Measurements from ENCODE around the gene SNU13.
A peak's percentile ranks its signal among the peaks of the same experiment; 100 is the strongest.

SNU13 gene

DNA sequence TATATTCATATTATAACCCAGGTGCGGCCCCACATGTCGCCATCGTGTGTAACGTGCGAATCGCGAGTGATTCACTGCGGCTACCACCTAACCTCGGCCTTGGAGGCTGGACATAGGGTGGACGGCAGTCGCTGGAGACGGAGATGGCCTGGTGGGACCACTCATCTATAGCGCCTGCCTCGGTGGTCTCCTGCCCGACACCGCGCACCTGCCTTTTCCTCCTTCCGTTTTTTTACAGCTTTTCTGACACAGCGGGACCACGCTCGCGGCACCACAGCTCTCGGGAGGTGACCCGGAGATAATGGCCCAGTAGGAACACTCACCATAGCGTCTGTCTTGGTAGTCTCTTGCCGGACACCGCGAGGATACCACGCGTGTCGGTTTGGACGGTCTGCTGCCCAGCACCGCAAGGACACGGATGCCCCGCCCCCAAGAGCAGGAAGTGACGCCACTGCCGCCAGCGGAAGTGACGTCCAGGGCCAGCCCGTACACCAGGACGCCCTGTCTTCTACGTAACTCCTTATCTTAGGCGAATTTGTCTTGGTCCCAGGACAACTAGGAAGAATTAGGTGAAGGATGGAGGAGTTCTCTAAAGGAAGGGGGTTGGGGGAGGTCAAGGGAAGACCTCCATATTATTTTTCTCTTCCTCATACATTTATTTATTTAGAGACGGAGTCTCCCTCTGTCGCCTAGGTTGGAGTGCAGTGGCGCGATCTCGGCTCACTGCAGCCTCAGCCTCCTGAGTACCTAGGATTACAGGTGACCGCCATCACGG is 6.4 kb downstream of the SNU13 start:
- Histone ChIP-seq H3K18ac (ENCODE audit: low read length) (no peak overlapping the region), H3K27me3 (ENCODE audit: insufficient read depth, low read length) (no peaks in the 10 kb centered on the region), H3K9me3 (ENCODE audit: insufficient read depth, low read depth, low read length) (no peaks in the 10 kb centered on the region), H2BK5ac (ENCODE audit: low read depth, low read length, poor library complexity) (no peak overlapping the region), H3K4ac (ENCODE audit: low read depth, low read length) (peak overlapping the region; percentile 7), H3K9ac (ENCODE audit: low read length) (peak overlapping the region; percentile 79), H3K4me1 (ENCODE audit: control insufficient read depth in 1 of 2, insufficient read depth in 2 of 2, low read length in 2 of 2) (no peaks in the 10 kb centered on the region), H3K4me3 (ENCODE audit: low read depth, low read length) (peak overlapping the region; percentile 73), H3K4me2 (ENCODE audit: low read length) (peak overlapping the region; percentile 60), H2BK12ac (ENCODE audit: low read length) (no peak overlapping the region), H2AFZ (ENCODE audit: insufficient read depth, low read length, poor library complexity) (peak overlapping the region; percentile 46), H3K27ac (ENCODE audit: low read depth, low read length) (no peak overlapping the region), H2BK120ac (ENCODE audit: insufficient read depth, low read length, poor library complexity) (no peak overlapping the region), H4K8ac (ENCODE audit: low read depth, low read length) (peak overlapping the region; percentile 26), H3K14ac (ENCODE audit: low read length) (no peak overlapping the region), H2AK5ac (ENCODE audit: low read length) (no peak overlapping the region), H4K12ac (ENCODE audit: low read depth, low read length) (no peak overlapping the region), H3K79me2 (ENCODE audit: control insufficient read depth, insufficient read depth, low read length, poor library complexity) (peaks cover 7% of the 10 kb centered on the region), H3K79me1 (ENCODE audit: low read length) (no peaks in the 10 kb centered on the region), H3K23ac (ENCODE audit: low read length) (no peak overlapping the region), H4K91ac (ENCODE audit: low read depth, low read length) (no peak overlapping the region), H3K36me3 (ENCODE audit: control insufficient read depth in 1 of 2, insufficient read depth in 2 of 2, low read length in 2 of 2) (peaks cover 11 to 21% of the 10 kb centered on the region in 2 experiments)
- peak; percentile 93 for DNase-seq
- WGBS (ENCODE audit: extremely low coverage, insufficient coverage, insufficient read length), result no CpG with 5 or more reads among the region's 50 CpGs

GRCh38 chr22:41681616-41682015 is 7.1 kb downstream of the SNU13 start:
- WGBS (ENCODE audit: extremely low coverage, insufficient coverage, insufficient read length), result no CpG with 5 or more reads among the region's 14 CpGs
- H2BK120ac ChIP-seq (ENCODE audit: insufficient read depth, low read length, poor library complexity), result no peak overlapping the region
- H3K9me3 ChIP-seq (ENCODE audit: insufficient read depth, low read depth, low read length), result no peaks in the 10 kb centered on the region

GRCh38 chr22:41676134-41676533 is 12.5 kb downstream of the SNU13 start:
- Histone ChIP-seq H3K23ac (ENCODE audit: low read length) (no peak overlapping the region), H3K79me2 (ENCODE audit: control insufficient read depth, insufficient read depth, low read length, poor library complexity) (peaks cover 2% of the 10 kb centered on the region), H3K9me3 (ENCODE audit: insufficient read depth, low read depth, low read length) (no peaks in the 10 kb centered on the region), H4K8ac (ENCODE audit: low read depth, low read length) (no peak overlapping the region), H2BK120ac (ENCODE audit: insufficient read depth, low read length, poor library complexity) (no peak overlapping the region), H4K12ac (ENCODE audit: low read depth, low read length) (no peak overlapping the region), H2BK12ac (ENCODE audit: low read length) (no peak overlapping the region), H3K4me1 (ENCODE audit: control insufficient read depth in 1 of 2, insufficient read depth in 2 of 2, low read length in 2 of 2) (no peaks in the 10 kb centered on the region), H3K27me3 (ENCODE audit: insufficient read depth, low read length) (no peaks in the 10 kb centered on the region), H2AK5ac (ENCODE audit: low read length) (no peak overlapping the region), H3K18ac (ENCODE audit: low read length) (no peak overlapping the region), H3K79me1 (ENCODE audit: low read length) (no peaks in the 10 kb centered on the region), H2AFZ (ENCODE audit: insufficient read depth, low read length, poor library complexity) (no peak overlapping the region), H3K36me3 (ENCODE audit: control insufficient read depth in 1 of 2, insufficient read depth in 2 of 2, low read length in 2 of 2) (peaks cover 22 to 39% of the 10 kb centered on the region in 2 experiments), H3K14ac (ENCODE audit: low read length) (no peak overlapping the region), H3K4me3 (ENCODE audit: low read depth, low read length) (no peak overlapping the region), H3K4ac (ENCODE audit: low read depth, low read length) (no peak overlapping the region), H3K27ac (ENCODE audit: low read depth, low read length) (no peak overlapping the region), H4K91ac (ENCODE audit: low read depth, low read length) (no peak overlapping the region), H3K4me2 (ENCODE audit: low read length) (no peak overlapping the region), H2BK5ac (ENCODE audit: low read depth, low read length, poor library complexity) (no peak overlapping the region), H3K9ac (ENCODE audit: low read length) (no peak overlapping the region)
- no CpG with 5 or more reads among the region's 4 CpGs for WGBS (ENCODE audit: extremely low coverage, insufficient coverage, insufficient read length)
- no peak for DNase-seq

More at GRCh38 chr22:41681616-41682015, 7.1 kb downstream of the SNU13 start:
- Histone ChIP-seq H2BK5ac (ENCODE audit: low read depth, low read length, poor library complexity) (no peak overlapping the region), H4K8ac (ENCODE audit: low read depth, low read length) (no peak overlapping the region), H4K91ac (ENCODE audit: low read depth, low read length) (no peak overlapping the region), H2AFZ (ENCODE audit: insufficient read depth, low read length, poor library complexity) (no peak overlapping the region), H3K4ac (ENCODE audit: low read depth, low read length) (peak overlapping the region; percentile 30), H3K23ac (ENCODE audit: low read length) (no peak overlapping the region), H3K14ac (ENCODE audit: low read length) (no peak overlapping the region), H3K4me2 (ENCODE audit: low read length) (peak overlapping the region; percentile 60), H3K36me3 (ENCODE audit: control insufficient read depth in 1 of 2, insufficient read depth in 2 of 2, low read length in 2 of 2) (peaks cover 13 to 21% of the 10 kb centered on the region in 2 experiments), H2AK5ac (ENCODE audit: low read length) (no peak overlapping the region), H3K27me3 (ENCODE audit: insufficient read depth, low read length) (no peaks in the 10 kb centered on the region), H3K27ac (ENCODE audit: low read depth, low read length) (no peak overlapping the region), H3K79me1 (ENCODE audit: low read length) (no peaks in the 10 kb centered on the region), H3K18ac (ENCODE audit: low read length) (no peak overlapping the region), H3K9ac (ENCODE audit: low read length) (no peak overlapping the region), H4K12ac (ENCODE audit: low read depth, low read length) (no peak overlapping the region), H3K4me1 (ENCODE audit: control insufficient read depth in 1 of 2, insufficient read depth in 2 of 2, low read length in 2 of 2) (no peaks in the 10 kb centered on the region), H3K4me3 (ENCODE audit: low read depth, low read length) (no peak overlapping the region), H3K79me2 (ENCODE audit: control insufficient read depth, insufficient read depth, low read length, poor library complexity) (peaks cover 7% of the 10 kb centered on the region), H2BK12ac (ENCODE audit: low read length) (no peak overlapping the region)
- no peak for DNase-seq

DNA sequence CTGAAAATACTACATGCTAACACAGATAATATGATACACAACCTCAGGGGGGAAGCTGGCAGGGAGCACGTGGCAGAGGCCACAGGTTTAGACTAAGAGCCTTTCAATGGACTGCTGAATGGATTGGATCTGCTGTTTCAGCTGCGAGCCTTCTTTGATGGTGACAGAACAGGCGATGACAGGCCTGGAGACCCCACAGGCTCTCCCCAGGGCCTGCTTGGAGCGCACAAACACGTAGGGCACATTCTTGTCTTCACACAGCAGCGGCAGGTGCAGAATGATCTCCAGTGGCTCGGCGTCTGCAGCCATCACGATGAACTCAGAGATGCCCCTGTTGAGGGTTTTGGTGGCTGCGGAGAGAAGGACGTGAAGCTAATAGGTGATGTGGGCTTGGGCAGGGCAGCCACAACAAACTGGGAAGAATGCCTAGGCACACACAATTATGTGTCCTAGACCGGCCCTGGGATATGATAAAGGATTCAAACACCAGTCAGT is 13.8 kb downstream of the SNU13 start:
- Histone ChIP-seq H2BK12ac (ENCODE audit: low read length) (no peak overlapping the region), H3K79me2 (ENCODE audit: control insufficient read depth, insufficient read depth, low read length, poor library complexity) (peaks cover 2% of the 10 kb centered on the region), H2BK120ac (ENCODE audit: insufficient read depth, low read length, poor library complexity) (no peak overlapping the region), H3K27me3 (ENCODE audit: insufficient read depth, low read length) (no peaks in the 10 kb centered on the region), H2AK5ac (ENCODE audit: low read length) (no peak overlapping the region), H2AFZ (ENCODE audit: insufficient read depth, low read length, poor library complexity) (no peak overlapping the region), H3K23ac (ENCODE audit: low read length) (no peak overlapping the region), H3K36me3 (ENCODE audit: control insufficient read depth in 1 of 2, insufficient read depth in 2 of 2, low read length in 2 of 2) (peaks cover 19 to 30% of the 10 kb centered on the region in 2 experiments), H3K9me3 (ENCODE audit: insufficient read depth, low read depth, low read length) (no peaks in the 10 kb centered on the region), H3K79me1 (ENCODE audit: low read length) (no peaks in the 10 kb centered on the region), H4K91ac (ENCODE audit: low read depth, low read length) (no peak overlapping the region), H3K4ac (ENCODE audit: low read depth, low read length) (no peak overlapping the region), H3K27ac (ENCODE audit: low read depth, low read length) (no peak overlapping the region), H4K8ac (ENCODE audit: low read depth, low read length) (no peak overlapping the region), H4K12ac (ENCODE audit: low read depth, low read length) (no peak overlapping the region), H3K4me2 (ENCODE audit: low read length) (no peak overlapping the region), H3K4me3 (ENCODE audit: low read depth, low read length) (no peak overlapping the region), H2BK5ac (ENCODE audit: low read depth, low read length, poor library complexity) (no peak overlapping the region), H3K18ac (ENCODE audit: low read length) (no peak overlapping the region), H3K4me1 (ENCODE audit: control insufficient read depth in 1 of 2, insufficient read depth in 2 of 2, low read length in 2 of 2) (no peaks in the 10 kb centered on the region), H3K14ac (ENCODE audit: low read length) (no peak overlapping the region), H3K9ac (ENCODE audit: low read length) (no peak overlapping the region)
- no CpG with 5 or more reads among the region's 12 CpGs for WGBS (ENCODE audit: extremely low coverage, insufficient coverage, insufficient read length)
- DNase-seq, result no peak
